ENCODE results near the gene TXNRD2.

Gene TXNRD2

GRCh38 chr22:19853879-19854777 lies 87.5 kb downstream of the TXNRD2 start:
- Mint-ChIP-seq H3K36me3 (peaks cover 7% of the 10 kb centered on the region), H3K27me3 (no peaks in the 10 kb centered on the region), H3K27ac (peak overlapping the region; percentile 89), H3K9me3 (no peaks in the 10 kb centered on the region), H3K4me1 (peaks cover 27% of the 10 kb centered on the region), H3K4me3 (peak overlapping the region; percentile 93)
- DNase-seq (ENCODE audit: low spot score in 2 of 2) (peak in 1 of 2 donors; percentile 20), ATAC-seq (ENCODE audit: low read depth) (no peak)

- Mint-ChIP-seq H3K9me3 (no peaks in the 10 kb centered on the region), H3K4me1 (peaks cover 27% of the 10 kb centered on the region), H3K27me3 (no peaks in the 10 kb centered on the region), H3K4me3 (peak overlapping the region; percentile 93), H3K27ac (no peak overlapping the region), H3K36me3 (peaks cover 7% of the 10 kb centered on the region)
- ATAC-seq (ENCODE audit: low read depth) (no peak), DNase-seq (ENCODE audit: low spot score in 2 of 2) (peak in 1 of 2 donors; percentile 8)
Measured at GRCh38 chr22:19853058-19853878, 88.3 kb downstream of the TXNRD2 start.

- ATAC-seq (ENCODE audit: low read depth) (no peak), DNase-seq (ENCODE audit: low spot score in 2 of 2) (no peak)
- Mint-ChIP-seq H3K4me1 (peaks cover 27% of the 10 kb centered on the region), H3K4me3 (no peak overlapping the region), H3K27me3 (no peaks in the 10 kb centered on the region), H3K36me3 (peaks cover 7% of the 10 kb centered on the region), H3K27ac (no peak overlapping the region), H3K9me3 (no peaks in the 10 kb centered on the region)
Measured at GRCh38 chr22:19852177-19852781, 89.3 kb downstream of the TXNRD2 start.

- H3K9me3 Mint-ChIP-seq = no peaks in the 10 kb centered on the region
- ATAC-seq (ENCODE audit: low read depth) = no peak
- H3K4me3 Mint-ChIP-seq = no peak overlapping the region
- DNase-seq (ENCODE audit: low spot score in 2 of 2) = no peak
- H3K4me1 Mint-ChIP-seq = peaks cover 27% of the 10 kb centered on the region
- H3K27ac Mint-ChIP-seq = no peak overlapping the region
- peaks cover 7% of the 10 kb centered on the region for H3K36me3 Mint-ChIP-seq
- no peaks in the 10 kb centered on the region for H3K27me3 Mint-ChIP-seq
Measured at GRCh38 chr22:19851291-19852176, 90.1 kb downstream of the TXNRD2 start.

GRCh38 chr22:19850763-19851109 lies 90.9 kb downstream of the TXNRD2 start:
- Mint-ChIP-seq H3K4me1 (peaks cover 24% of the 10 kb centered on the region), H3K27me3 (no peaks in the 10 kb centered on the region), H3K9me3 (no peaks in the 10 kb centered on the region), H3K27ac (no peak overlapping the region), H3K36me3 (peaks cover 7% of the 10 kb centered on the region), H3K4me3 (no peak overlapping the region)
- DNase-seq (ENCODE audit: low spot score in 2 of 2) (no peak), ATAC-seq (ENCODE audit: low read depth) (no peak)

- H3K4me1 Mint-ChIP-seq = peaks cover 24% of the 10 kb centered on the region
- H3K9me3 Mint-ChIP-seq = no peaks in the 10 kb centered on the region
- no peak overlapping the region for H3K4me3 Mint-ChIP-seq
- DNase-seq (ENCODE audit: low spot score in 2 of 2) (no peak), ATAC-seq (ENCODE audit: low read depth) (no peak)
- no peak overlapping the region for H3K27ac Mint-ChIP-seq
- H3K36me3 Mint-ChIP-seq = peaks cover 7% of the 10 kb centered on the region
- H3K27me3 Mint-ChIP-seq = no peaks in the 10 kb centered on the region
Measured at GRCh38 chr22:19849835-19850762, 91.5 kb downstream of the TXNRD2 start.

GRCh38 chr22:19848298-19849224 lies 93.1 kb downstream of the TXNRD2 start:
- no peak overlapping the region for H3K27ac Mint-ChIP-seq
- peaks cover 29% of the 10 kb centered on the region for H3K4me1 Mint-ChIP-seq
- peaks cover 7% of the 10 kb centered on the region for H3K36me3 Mint-ChIP-seq
- no peak overlapping the region for H3K4me3 Mint-ChIP-seq
- H3K27me3 Mint-ChIP-seq = no peaks in the 10 kb centered on the region
- ATAC-seq (ENCODE audit: low read depth) = no peak
- DNase-seq (ENCODE audit: low spot score in 2 of 2) = no peak
- no peaks in the 10 kb centered on the region for H3K9me3 Mint-ChIP-seq

GRCh38 chr22:19847345-19847632 lies 94.3 kb downstream of the TXNRD2 start:
- no peak for ATAC-seq (ENCODE audit: low read depth)
- H3K27ac Mint-ChIP-seq = no peak overlapping the region
- peaks cover 18% of the 10 kb centered on the region for H3K4me1 Mint-ChIP-seq
- H3K27me3 Mint-ChIP-seq = no peaks in the 10 kb centered on the region
- no peak overlapping the region for H3K4me3 Mint-ChIP-seq
- peaks cover 7% of the 10 kb centered on the region for H3K36me3 Mint-ChIP-seq
- no peaks in the 10 kb centered on the region for H3K9me3 Mint-ChIP-seq
- no peak for DNase-seq (ENCODE audit: low spot score in 2 of 2)

- Mint-ChIP-seq H3K4me3 (no peak overlapping the region), H3K27ac (no peak overlapping the region), H3K27me3 (no peaks in the 10 kb centered on the region), H3K4me1 (peaks cover 14% of the 10 kb centered on the region), H3K36me3 (peaks cover 4% of the 10 kb centered on the region), H3K9me3 (no peaks in the 10 kb centered on the region)
- no peak for ATAC-seq (ENCODE audit: low read depth)
- DNase-seq (ENCODE audit: low spot score in 2 of 2) = no peak
Measured at GRCh38 chr22:19846620-19847344, 94.8 kb downstream of the TXNRD2 start.

GRCh38 chr22:19845054-19845722 lies 96.4 kb downstream of the TXNRD2 start:
- Mint-ChIP-seq H3K36me3 (no peaks in the 10 kb centered on the region), H3K9me3 (no peaks in the 10 kb centered on the region), H3K4me1 (peaks cover 14% of the 10 kb centered on the region), H3K27me3 (no peaks in the 10 kb centered on the region), H3K27ac (no peak overlapping the region), H3K4me3 (no peak overlapping the region)
- no peak for DNase-seq (ENCODE audit: low spot score in 2 of 2)
- ATAC-seq (ENCODE audit: low read depth) = peak; percentile 31

- no peaks in the 10 kb centered on the region for H3K9me3 Mint-ChIP-seq
- H3K4me3 Mint-ChIP-seq = peak overlapping the region; percentile 32
- H3K36me3 Mint-ChIP-seq = no peaks in the 10 kb centered on the region
- ATAC-seq (ENCODE audit: low read depth) (peak; percentile 31), DNase-seq (ENCODE audit: low spot score in 2 of 2) (no peak)
- H3K4me1 Mint-ChIP-seq = peaks cover 12% of the 10 kb centered on the region
- peak overlapping the region; percentile 28 for H3K27ac Mint-ChIP-seq
- no peaks in the 10 kb centered on the region for H3K27me3 Mint-ChIP-seq
Measured at GRCh38 chr22:19844377-19845053, 97.1 kb downstream of the TXNRD2 start.
